ENCODE data around the gene TRIM13.

GRCh38 chr13:49975826-49976225 is 21.0 kb upstream of the TRIM13 start:
- TF ChIP-seq, protein P1, sequence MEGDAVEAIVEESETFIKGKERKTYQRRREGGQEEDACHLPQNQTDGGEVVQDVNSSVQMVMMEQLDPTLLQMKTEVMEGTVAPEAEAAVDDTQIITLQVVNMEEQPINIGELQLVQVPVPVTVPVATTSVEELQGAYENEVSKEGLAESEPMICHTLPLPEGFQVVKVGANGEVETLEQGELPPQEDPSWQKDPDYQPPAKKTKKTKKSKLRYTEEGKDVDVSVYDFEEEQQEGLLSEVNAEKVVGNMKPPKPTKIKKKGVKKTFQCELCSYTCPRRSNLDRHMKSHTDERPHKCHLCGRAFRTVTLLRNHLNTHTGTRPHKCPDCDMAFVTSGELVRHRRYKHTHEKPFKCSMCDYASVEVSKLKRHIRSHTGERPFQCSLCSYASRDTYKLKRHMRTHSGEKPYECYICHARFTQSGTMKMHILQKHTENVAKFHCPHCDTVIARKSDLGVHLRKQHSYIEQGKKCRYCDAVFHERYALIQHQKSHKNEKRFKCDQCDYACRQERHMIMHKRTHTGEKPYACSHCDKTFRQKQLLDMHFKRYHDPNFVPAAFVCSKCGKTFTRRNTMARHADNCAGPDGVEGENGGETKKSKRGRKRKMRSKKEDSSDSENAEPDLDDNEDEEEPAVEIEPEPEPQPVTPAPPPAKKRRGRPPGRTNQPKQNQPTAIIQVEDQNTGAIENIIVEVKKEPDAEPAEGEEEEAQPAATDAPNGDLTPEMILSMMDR (IDR thresholded peaks at IDR 0.05; ENCODE audit: low read depth, low read length), result no peak
- TF ChIP-seq POLR2A (IDR thresholded peaks at IDR 0.05; ENCODE audit: extremely low read depth, insufficient read length), result no peak
- no peak for TF ChIP-seq MYC (IDR thresholded peaks at IDR 0.05; ENCODE audit: low read depth, low read length)
- TF ChIP-seq, protein P2, sequence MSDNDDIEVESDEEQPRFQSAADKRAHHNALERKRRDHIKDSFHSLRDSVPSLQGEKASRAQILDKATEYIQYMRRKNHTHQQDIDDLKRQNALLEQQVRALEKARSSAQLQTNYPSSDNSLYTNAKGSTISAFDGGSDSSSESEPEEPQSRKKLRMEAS (IDR thresholded peaks at IDR 0.05; ENCODE audit: low read depth, low read length), result no peak

Data from NB4 (cell line).